Lower leg skin (tissue), 4 donors: Measurements from ENCODE around the gene TTC9C. TPM values are rescaled to one million over a fixed set of nuclear protein-coding genes. Genes with fewer than 3 reads are reported as not detected.

Experiments used
- DNase-seq, 2 donors: peaks; one replicate each; pipeline ENCODE4 v3.0.0-alpha.2; 2019; ENCODE audit warnings: low spot score in 2 of 2
- H3K4me3 ChIP-seq: fragments of 200-600 bp; sonication (generic); 2 replicates; pipeline ENCODE4 v1.5.1; 2017; ENCODE audit warnings: mild to moderate bottlenecking, low read depth; ENCODE audit not compliant: poor library complexity, severe bottlenecking
- POLR2A ChIP-seq, 2 donors: fragments of 450-650 bp; IDR thresholded peaks; one replicate each; pipeline ENCODE4 v1.6.1; 2016 to 2017; ENCODE audit warnings: antibody characterized with exemption in 2 of 2, mild to moderate bottlenecking in 1 of 2, moderate library complexity in 1 of 2
- WGBS, 2 donors: methylation state at CpG; one replicate each; pipeline ENCODE4 v1.1.5; 2018; 5-methylcytosine and 5-hydroxymethylcytosine counted together
- intact Hi-C: fragments of 100-400 bp; cut with DNase I; formaldehyde crosslinking; loops from one replicate; pipeline ENCODE4 v1.15.0; 2023; ENCODE audit warnings: low total_unique reads
- total RNA-seq, 4 donors: library from RNA; depleted of rRNA; stranded (reverse); fragments of >200 nt; gene quantifications; one replicate each; pipeline ENCODE4 v1.1.0, GENCODE V29; 2016
- TF ChIP-seq, protein P1 (sequence below), 3 donors: fragments of 450-650 bp; IDR thresholded peaks; one replicate each; pipeline ENCODE4 v1.5.1; 2016; ENCODE audit warnings: antibody characterized with exemption in 3 of 3, mild to moderate bottlenecking in 3 of 3, moderate library complexity in 2 of 3

The TTC9C gene
- total RNA-seq, 4 donors from 2014 or later = 23.7 to 44.7 (median 33.9) TPM

- TF ChIP-seq POLR2A (IDR thresholded peaks at IDR 0.05) = no peak
- TF ChIP-seq, protein P1, sequence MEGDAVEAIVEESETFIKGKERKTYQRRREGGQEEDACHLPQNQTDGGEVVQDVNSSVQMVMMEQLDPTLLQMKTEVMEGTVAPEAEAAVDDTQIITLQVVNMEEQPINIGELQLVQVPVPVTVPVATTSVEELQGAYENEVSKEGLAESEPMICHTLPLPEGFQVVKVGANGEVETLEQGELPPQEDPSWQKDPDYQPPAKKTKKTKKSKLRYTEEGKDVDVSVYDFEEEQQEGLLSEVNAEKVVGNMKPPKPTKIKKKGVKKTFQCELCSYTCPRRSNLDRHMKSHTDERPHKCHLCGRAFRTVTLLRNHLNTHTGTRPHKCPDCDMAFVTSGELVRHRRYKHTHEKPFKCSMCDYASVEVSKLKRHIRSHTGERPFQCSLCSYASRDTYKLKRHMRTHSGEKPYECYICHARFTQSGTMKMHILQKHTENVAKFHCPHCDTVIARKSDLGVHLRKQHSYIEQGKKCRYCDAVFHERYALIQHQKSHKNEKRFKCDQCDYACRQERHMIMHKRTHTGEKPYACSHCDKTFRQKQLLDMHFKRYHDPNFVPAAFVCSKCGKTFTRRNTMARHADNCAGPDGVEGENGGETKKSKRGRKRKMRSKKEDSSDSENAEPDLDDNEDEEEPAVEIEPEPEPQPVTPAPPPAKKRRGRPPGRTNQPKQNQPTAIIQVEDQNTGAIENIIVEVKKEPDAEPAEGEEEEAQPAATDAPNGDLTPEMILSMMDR (IDR thresholded peaks at IDR 0.05) = no peak
- intact Hi-C loops = no loop called here
- WGBS, 2 donors = 0 to 1% methylated on average over 18 of the region's 18 CpGs
- peak overlapping the region; percentile 37 for H3K4me3 ChIP-seq
- DNase-seq = peak in 1 of 2 donors; percentile 33
Measured at GRCh38 chr11:62770778-62771143, 42.5 kb downstream of the TTC9C start.

DNA sequence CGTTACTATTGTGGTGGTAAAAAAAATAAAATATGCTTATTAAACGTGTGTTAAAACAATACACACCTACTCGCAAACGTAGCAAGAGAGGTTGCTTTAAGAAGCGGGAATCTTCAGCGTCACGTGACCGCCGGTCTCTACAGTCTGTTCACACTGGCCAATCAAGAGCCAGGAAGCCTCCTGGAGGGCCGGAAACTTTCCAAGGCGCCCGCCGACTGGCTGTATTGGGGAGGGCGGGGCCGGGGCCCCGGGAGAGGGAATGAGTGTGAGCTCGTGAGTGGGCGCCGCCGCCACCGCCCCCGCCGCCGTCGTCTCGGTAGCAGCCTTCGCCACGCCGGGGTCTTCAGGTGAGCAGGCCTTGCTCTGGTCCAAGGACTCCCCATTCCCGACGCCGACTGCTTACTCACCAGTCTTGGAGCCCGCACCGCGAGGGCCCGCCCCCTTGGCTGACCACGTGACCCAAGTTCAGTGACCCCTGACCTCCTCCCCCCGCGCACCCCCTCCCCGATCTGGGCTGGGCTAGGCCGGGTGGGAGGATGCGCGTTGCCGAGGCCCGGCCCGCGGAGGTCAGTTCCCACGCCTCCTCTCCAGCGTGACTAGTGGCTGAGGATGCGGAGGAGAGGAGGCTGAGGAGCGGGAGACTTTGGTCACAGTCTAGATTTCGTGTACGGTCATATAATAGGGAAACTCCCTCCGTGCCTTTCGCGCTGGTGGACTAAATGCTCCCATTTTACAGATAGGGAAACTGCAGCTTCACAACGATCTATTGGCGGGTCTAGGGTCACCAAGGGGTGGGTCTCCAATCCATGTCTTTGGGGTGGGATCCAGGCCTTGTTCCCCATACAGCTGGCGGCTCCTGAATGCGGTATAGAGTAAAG is 43.1 kb downstream of the TTC9C start, which contains the start of gene TAF6L:
Gene TAF6L (plus strand): TSS at position 253 of the 878 bp plus-strand sequence. CDS start 4,388 bp downstream, outside the sequence.
- intact Hi-C loops = no loop called here
- TF ChIP-seq POLR2A (IDR thresholded peaks at IDR 0.05) = no peak
- TF ChIP-seq, protein P1 (IDR thresholded peaks at IDR 0.05) = no peak
- peak within 1 kb of the TSS; percentile 37 for H3K4me3 ChIP-seq
- DNase-seq = peak; percentile 98 to 99
- 2% methylated on average over 49 to 54 of the region's 60 CpGs for WGBS, 2 donors

DNA sequence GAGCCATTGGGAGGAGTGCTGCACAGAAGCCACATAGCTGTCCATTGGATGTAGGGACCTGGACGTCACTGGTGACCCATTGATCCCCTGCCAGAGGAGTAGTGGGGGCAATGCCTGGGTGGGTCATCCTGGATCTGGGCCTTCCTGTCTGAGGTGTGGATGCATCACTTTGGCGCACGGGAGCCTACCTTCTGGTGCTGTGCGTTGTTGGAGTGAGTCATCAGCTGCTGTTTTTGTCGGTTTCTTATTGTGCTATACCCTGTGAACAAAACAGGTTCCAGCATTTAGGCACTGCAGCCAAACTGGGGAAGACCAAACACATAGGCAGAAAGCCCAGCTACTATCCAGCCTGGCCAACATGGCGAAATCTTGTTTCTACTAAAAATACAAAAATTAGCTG is 46.1 kb downstream of the TTC9C start:
- no peak for DNase-seq
- TF ChIP-seq, protein P1 (IDR thresholded peaks at IDR 0.05) = no peak
- TF ChIP-seq POLR2A (IDR thresholded peaks at IDR 0.05) = no peak
- intact Hi-C loops = no loop called here
- H3K4me3 ChIP-seq = no peak overlapping the region
- 68 to 70% methylated on average over 5 to 6 of the region's 6 CpGs for WGBS, 2 donors

DNA sequence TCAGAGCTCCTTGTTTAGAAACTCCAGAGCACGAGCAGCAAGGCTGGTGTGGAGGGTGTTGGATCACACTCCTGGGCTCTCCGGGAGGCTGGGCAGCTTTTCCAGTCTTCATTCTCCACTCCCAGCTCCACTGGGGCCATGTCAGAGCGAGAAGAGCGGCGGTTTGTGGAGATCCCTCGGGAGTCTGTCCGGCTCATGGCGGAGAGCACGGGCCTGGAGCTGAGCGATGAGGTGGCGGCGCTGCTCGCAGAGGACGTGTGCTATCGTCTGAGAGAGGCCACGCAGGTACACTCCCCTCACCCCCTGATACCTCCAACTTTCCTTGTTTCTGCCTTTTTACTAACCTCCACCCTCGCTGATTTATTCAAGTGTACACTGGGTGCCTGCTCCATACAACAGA is 47.4 kb downstream of the TTC9C start:
- WGBS, 2 donors = 87 to 92% methylated on average over 17 of the region's 17 CpGs
- intact Hi-C loops = no loop called here
- no peak for TF ChIP-seq POLR2A (IDR thresholded peaks at IDR 0.05)

DNA sequence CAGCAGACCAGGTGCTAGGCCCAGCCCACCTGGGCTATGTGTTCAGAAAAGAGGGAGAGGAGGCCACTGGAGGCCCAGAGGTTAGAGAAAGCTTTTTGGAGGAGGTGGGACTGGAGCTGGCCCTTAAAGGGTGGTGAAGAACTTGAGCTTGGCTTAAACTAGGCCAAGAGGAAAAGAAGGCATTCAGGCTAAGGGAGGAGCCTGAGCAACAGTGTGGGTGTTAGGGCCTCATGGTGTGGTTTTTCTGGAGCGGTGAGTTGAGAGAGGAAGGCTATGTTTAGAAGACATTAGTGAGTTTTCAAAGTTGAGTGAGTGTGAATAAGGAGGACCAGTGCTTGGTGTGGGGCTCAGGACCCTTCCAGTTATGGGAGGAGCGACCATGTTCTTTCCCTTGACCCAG is 49.1 kb downstream of the TTC9C start:
- TF ChIP-seq, protein P1 (IDR thresholded peaks at IDR 0.05) = no peak
- no peak for TF ChIP-seq POLR2A (IDR thresholded peaks at IDR 0.05)
- WGBS, 2 donors = 72 to 88% methylated on average over 2 of the region's 2 CpGs
- intact Hi-C loops = no loop called here
- H3K4me3 ChIP-seq = no peak overlapping the region
- no peak for DNase-seq

More for the DNA sequence above, 47.4 kb downstream of the TTC9C start:
- no peak overlapping the region for H3K4me3 ChIP-seq
- no peak for DNase-seq

DNA sequence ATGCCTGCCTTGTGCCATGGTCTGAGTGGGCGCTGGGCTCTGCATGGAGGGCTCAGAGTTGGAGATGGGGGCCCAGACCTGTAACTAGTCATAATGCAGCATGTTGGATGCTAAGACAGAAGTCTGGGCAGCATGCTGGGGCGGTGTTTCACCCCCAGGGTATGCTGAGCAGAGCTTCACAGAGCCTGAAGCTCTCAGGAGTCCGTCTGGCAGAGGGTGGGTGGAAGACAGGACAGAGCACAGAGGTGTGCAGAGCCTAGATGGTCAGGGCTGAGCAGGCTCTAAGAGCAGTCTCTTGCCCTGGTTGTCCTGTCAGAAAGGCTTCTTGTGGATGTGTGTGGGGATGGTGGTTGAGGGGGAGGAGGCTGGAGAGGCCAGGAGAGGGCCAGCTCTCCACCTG is 50.2 kb downstream of the TTC9C start:
- H3K4me3 ChIP-seq = no peak overlapping the region
- intact Hi-C loops = no loop called here
- no peak for TF ChIP-seq POLR2A (IDR thresholded peaks at IDR 0.05)
- TF ChIP-seq, protein P1 (IDR thresholded peaks at IDR 0.05) = no peak
- no peak for DNase-seq
- 75 to 76% methylated on average over 3 of the region's 3 CpGs for WGBS, 2 donors
